Amniotic epithelial cell (primary cell): ENCODE measurements around the gene WNT11.

Experiments
- DNase-seq: peaks from one replicate; pipeline ENCODE4 v3.0.0-alpha.2; 2010; ENCODE audit warnings: low read depth

WNT11 gene

GRCh38 chr11:76218449-76219178, 12.3 kb upstream of the WNT11 start:
- DNase-seq: no peak

- no peak for DNase-seq
These were observed 11.4 kb upstream of the WNT11 start for GRCh38 chr11:76217653-76218160.

- DNase-seq: peak; percentile 23
These were observed 10.4 kb upstream of the WNT11 start for GRCh38 chr11:76216536-76217325.

- DNase-seq: peak; percentile 38
These were observed 9.6 kb upstream of the WNT11 start for GRCh38 chr11:76215941-76216340.

- no peak for DNase-seq
These were observed 8.8 kb upstream of the WNT11 start for GRCh38 chr11:76214968-76215548.

- DNase-seq: no peak
These were observed 7.9 kb upstream of the WNT11 start for GRCh38 chr11:76214186-76214585.

- DNase-seq: no peak
These were observed 6.1 kb upstream of the WNT11 start for GRCh38 chr11:76212086-76213035.

GRCh38 chr11:76210931-76211851, 4.9 kb upstream of the WNT11 start:
- no peak for DNase-seq

- DNase-seq: peak; percentile 77
These were observed 4.0 kb upstream of the WNT11 start for GRCh38 chr11:76209973-76210930.

GRCh38 chr11:76209375-76209972, 3.2 kb upstream of the WNT11 start:
- no peak for DNase-seq

- peak; percentile 17 for DNase-seq
These were observed 2.4 kb upstream of the WNT11 start for GRCh38 chr11:76208438-76209374.

- DNase-seq: peak; percentile 65
These were observed 1.5 kb upstream of the WNT11 start for GRCh38 chr11:76207642-76208401.

GRCh38 chr11:76206077-76206326, 300 bp downstream of the WNT11 start:
- DNase-seq: no peak

- no peak for DNase-seq
These were observed 838 bp downstream of the WNT11 start for GRCh38 chr11:76205252-76206076.

- DNase-seq: no peak
These were observed 2.4 kb downstream of the WNT11 start for GRCh38 chr11:76203937-76204336.

- no peak for DNase-seq
These were observed 3.0 kb downstream of the WNT11 start for GRCh38 chr11:76203131-76203925.
